H9 (cell line): ENCODE data around the gene SC5D. TPM values are rescaled to one million over a fixed set of nuclear protein-coding genes. Genes with fewer than 3 reads are reported as not detected.

Source experiments
- DNase-seq: peaks from one replicate; pipeline ENCODE4 v3.0.0-alpha.2; 2017
- H2AFZ ChIP-seq: one replicate; pipeline ENCODE4 v1.6.1; 2013; ENCODE audit warnings: mild to moderate bottlenecking, low read length, control low read depth, moderate library complexity
- H2AK5ac ChIP-seq: 2 replicates; pipeline ENCODE4 v1.6.1; 2013; ENCODE audit warnings: low read length, control low read depth, mixed read lengths; ENCODE audit not compliant: insufficient read length
- H2BK120ac ChIP-seq: one replicate; pipeline ENCODE4 v1.6.1; 2013; ENCODE audit warnings: low read depth, mild to moderate bottlenecking, low read length, control low read depth, inconsistent platforms; ENCODE audit not compliant: poor library complexity, severe bottlenecking
- H2BK12ac ChIP-seq: 2 replicates; pipeline ENCODE4 v1.6.1; 2013; ENCODE audit warnings: low read length, control low read depth, mixed read lengths, low read depth; ENCODE audit not compliant: insufficient read length
- H2BK15ac ChIP-seq: 2 replicates; pipeline ENCODE4 v1.6.1; 2013; ENCODE audit warnings: low read depth, low read length, control low read depth
- H2BK20ac ChIP-seq: one replicate; pipeline ENCODE4 v1.6.1; 2013; ENCODE audit warnings: low read depth, mild to moderate bottlenecking, low read length, control low read depth, inconsistent platforms; ENCODE audit not compliant: poor library complexity, severe bottlenecking
- H2BK5ac ChIP-seq: 2 replicates; pipeline ENCODE4 v1.6.1; 2013; ENCODE audit warnings: low read length, control low read depth, mixed read lengths; ENCODE audit not compliant: insufficient read length
- H3K14ac ChIP-seq: 2 replicates; pipeline ENCODE4 v1.6.1; 2013; ENCODE audit warnings: low read length, control low read depth; ENCODE audit not compliant: insufficient read depth
- H3K18ac ChIP-seq: 2 replicates; pipeline ENCODE4 v1.6.1; 2013; ENCODE audit warnings: low read depth, mild to moderate bottlenecking, mixed read lengths, low read length, control low read depth; ENCODE audit not compliant: insufficient read length
- H3K23ac ChIP-seq: 2 replicates; pipeline ENCODE4 v1.6.1; 2013; ENCODE audit warnings: low read length, control low read depth, mixed read lengths, low read depth; ENCODE audit not compliant: insufficient read length
- H3K23me2 ChIP-seq: 2 replicates; pipeline ENCODE4 v1.6.1; 2013; ENCODE audit warnings: low read depth, mild to moderate bottlenecking, mixed read lengths, low read length, control low read depth; ENCODE audit not compliant: insufficient read length, poor library complexity, severe bottlenecking
- H3K27ac ChIP-seq: 2 replicates; pipeline ENCODE4 v1.5.1; 2013; ENCODE audit warnings: low read length, control low read depth, mixed read lengths, low read depth; ENCODE audit not compliant: insufficient read length
- H3K27me3 ChIP-seq: 2 replicates; pipeline ENCODE4 v1.6.1; 2013; ENCODE audit warnings: low read length, control low read depth, inconsistent platforms; ENCODE audit not compliant: insufficient read depth
- H3K4ac ChIP-seq: 2 replicates; pipeline ENCODE4 v1.6.1; 2013; ENCODE audit warnings: low read depth, mild to moderate bottlenecking, control low read depth, inconsistent platforms, low read length, moderate library complexity
- H3K4me1 ChIP-seq: 2 replicates; pipeline ENCODE4 v1.6.1; 2013; ENCODE audit warnings: low read length, control low read depth, inconsistent platforms; ENCODE audit not compliant: insufficient read depth
- H3K4me2 ChIP-seq: 2 replicates; pipeline ENCODE4 v1.6.1; 2013; ENCODE audit warnings: low read length, control low read depth, mixed read lengths; ENCODE audit not compliant: insufficient read length, insufficient read depth
- H3K56ac ChIP-seq: 2 replicates; pipeline ENCODE4 v1.6.1; 2013; ENCODE audit warnings: low read depth, mild to moderate bottlenecking, mixed read lengths, low read length, control low read depth; ENCODE audit not compliant: insufficient read length
- H3K79me1 ChIP-seq: 2 replicates; pipeline ENCODE4 v1.6.1; 2013; ENCODE audit warnings: low read depth, mild to moderate bottlenecking, moderate library complexity, low read length, control low read depth, inconsistent platforms; ENCODE audit not compliant: insufficient read depth, poor library complexity, severe bottlenecking
- H3K79me2 ChIP-seq: 2 replicates; pipeline ENCODE4 v1.6.1; 2013; ENCODE audit warnings: low read length, control low read depth, inconsistent platforms; ENCODE audit not compliant: insufficient read depth
- H3K9ac ChIP-seq: 2 replicates; pipeline ENCODE4 v1.6.1; 2013; ENCODE audit warnings: low read length, control low read depth, mixed read lengths; ENCODE audit not compliant: insufficient read length; ENCODE audit errors: extremely low read depth
- H3K9me3 ChIP-seq: one replicate; pipeline ENCODE4 v1.6.1; 2013; ENCODE audit warnings: low read depth, low read length, inconsistent platforms; ENCODE audit not compliant: control insufficient read depth
- H3T11ph ChIP-seq: one replicate; pipeline ENCODE4 v1.6.1; 2013; ENCODE audit warnings: mild to moderate bottlenecking, low read length, control low read depth, inconsistent platforms
- H4K20me1 ChIP-seq: one replicate; pipeline ENCODE4 v1.6.1; 2013; ENCODE audit not compliant: control insufficient read depth, insufficient read length, insufficient read depth
- H4K5ac ChIP-seq: 2 replicates; pipeline ENCODE4 v1.6.1; 2013; ENCODE audit warnings: low read depth, mild to moderate bottlenecking, mixed read lengths, low read length, control low read depth; ENCODE audit not compliant: insufficient read length
- H4K8ac ChIP-seq: replicated peaks from 2 replicates; pipeline ENCODE4 v1.6.1; 2013; ENCODE audit warnings: low read length, control low read depth, mixed read lengths, low read depth; ENCODE audit not compliant: insufficient read length
- H4K91ac ChIP-seq: 2 replicates; pipeline ENCODE4 v1.6.1; 2013; ENCODE audit warnings: low read depth, mild to moderate bottlenecking, moderate library complexity, mixed read lengths, low read length, control low read depth; ENCODE audit not compliant: insufficient read length
- H3K27ac Mint-ChIP-seq, 3 experiments: 2 replicates in 2 of 3; 3 replicates in 1 of 3; pipeline ENCODE4 v1.8.0; 2020 to 2021; ENCODE audit warnings: mixed read lengths in 3 of 3, mild to moderate bottlenecking in 1 of 3, moderate library complexity in 1 of 3
- H3K27me3 Mint-ChIP-seq: 2 replicates; pipeline ENCODE4 v1.8.0; 2021; ENCODE audit warnings: low read depth, mild to moderate bottlenecking, moderate library complexity, mixed read lengths
- H3K36me3 Mint-ChIP-seq, 3 experiments: 2 replicates in 2 of 3; 3 replicates in 1 of 3; pipeline ENCODE4 v1.8.0; 2020 to 2021; ENCODE audit warnings: low read depth in 3 of 3, mixed read lengths in 3 of 3; ENCODE audit not compliant: insufficient read depth in 1 of 3
- H3K4me1 Mint-ChIP-seq, 2 experiments: 2 replicates each; pipeline ENCODE4 v1.8.0; 2020; ENCODE audit warnings: mixed read lengths in 2 of 2
- H3K4me3 Mint-ChIP-seq, 2 experiments: 2 replicates in 1 of 2; 3 replicates in 1 of 2; pipeline ENCODE4 v1.8.0; 2020 to 2021; ENCODE audit warnings: mild to moderate bottlenecking in 2 of 2, mixed read lengths in 2 of 2, moderate library complexity in 1 of 2
- H3K9me3 Mint-ChIP-seq, 2 experiments: 2 replicates in 1 of 2; 3 replicates in 1 of 2; pipeline ENCODE4 v1.8.0; 2020; ENCODE audit warnings: mild to moderate bottlenecking in 2 of 2, mixed read lengths in 2 of 2, moderate library complexity in 1 of 2
- CTCF ChIP-seq: fragments of 200-600 bp; sonication (generic); conservative IDR thresholded peaks from 3 replicates; pipeline ENCODE4 v1.8.0; 2021; ENCODE audit warnings: antibody characterized with exemption, mild to moderate bottlenecking
- total RNA-seq: library from RNA; stranded (reverse); gene quantifications from 2 replicates; pipeline ENCODE4 v1.2.1, GENCODE V29; 2021

SC5D gene
- total RNA-seq, 1 experiment from 2014 or later: 92.0 TPM

GRCh38 chr11:121311373-121311772 is 18.8 kb downstream of the SC5D start:
- Histone ChIP-seq H4K20me1 (no peaks in the 10 kb centered on the region), H3K56ac (no peak overlapping the region), H3K18ac (no peak overlapping the region), H3K27me3 (no peaks in the 10 kb centered on the region), H3K23me2 (no peaks in the 10 kb centered on the region), H3K23ac (no peak overlapping the region), H3K14ac (no peak overlapping the region), H4K5ac (no peak overlapping the region), H3K4me1 (no peaks in the 10 kb centered on the region), H2BK120ac (no peak overlapping the region), H2AFZ (no peak overlapping the region), H3K9me3 (no peaks in the 10 kb centered on the region), H2BK15ac (no peak overlapping the region), H2BK5ac (no peak overlapping the region), H2BK20ac (no peak overlapping the region), H2BK12ac (no peak overlapping the region), H2AK5ac (no peak overlapping the region), H3K27ac (no peak overlapping the region), H3T11ph (no peak overlapping the region), H3K79me2 (no peaks in the 10 kb centered on the region), H4K8ac (no peak overlapping the region), H3K79me1 (no peaks in the 10 kb centered on the region), H4K91ac (no peak overlapping the region), H3K4ac (no peak overlapping the region), H3K9ac (no peak overlapping the region), H3K4me2 (no peak overlapping the region)
- Mint-ChIP-seq H3K36me3 (peaks cover 21 to 40% (median 35%) of the 10 kb centered on the region in 3 experiments), H3K27me3 (no peaks in the 10 kb centered on the region), H3K9me3 (no peaks in the 10 kb centered on the region), H3K4me1 (peaks cover 0 to 5% of the 10 kb centered on the region in 2 experiments; a peak in 2 of 4 replicates), H3K27ac (no peak overlapping the region), H3K4me3 (no peak overlapping the region)
- TF ChIP-seq CTCF: no peak
- no peak for DNase-seq
